ENCODE results near the gene INSM1.
A peak's percentile ranks its signal among the peaks of the same experiment; 100 is the strongest.

- no peak for TF ChIP-seq IRF5 (IDR thresholded peaks at IDR 0.05; ENCODE audit: borderline replicate concordance)
- TF ChIP-seq TAF1 (IDR thresholded peaks at IDR 0.05; ENCODE audit: borderline replicate concordance, low read depth, low read length): no peak
- TF ChIP-seq CREB1 (IDR thresholded peaks at IDR 0.05; ENCODE audit: low read depth): no peak
- TF ChIP-seq POLR2A (IDR thresholded peaks at IDR 0.05; ENCODE audit: low read depth, low read length): no peak
- TF ChIP-seq CTCF (IDR thresholded peaks at IDR 0.05 in 2 of 3, conservative IDR thresholded peaks at IDR 0.05 in 1 of 3; ENCODE audit: control insufficient read depth in 2 of 3, extremely low read depth in 1 of 3, insufficient read depth in 1 of 3, low read depth in 3 of 3, low read length in 3 of 3): peak; percentile 69 to 84 (median 78)
- TF ChIP-seq HDAC6 (IDR thresholded peaks at IDR 0.05; ENCODE audit: unreplicated experiment): no peak
- TF ChIP-seq GABPA (IDR thresholded peaks at IDR 0.05; ENCODE audit: low read depth): no peak
Measured at GRCh38 chr20:20360464-20360863, 7.4 kb upstream of the INSM1 start.

Measured in GM12878 (cell line).